ENCODE results near the gene CYP4F3.
"Not testable (repeated sequence)": the region's sequence is repeated elsewhere in the genome, so short reads cannot be mapped to it uniquely, and the experiment has no call there.

CYP4F3 gene, protein sequence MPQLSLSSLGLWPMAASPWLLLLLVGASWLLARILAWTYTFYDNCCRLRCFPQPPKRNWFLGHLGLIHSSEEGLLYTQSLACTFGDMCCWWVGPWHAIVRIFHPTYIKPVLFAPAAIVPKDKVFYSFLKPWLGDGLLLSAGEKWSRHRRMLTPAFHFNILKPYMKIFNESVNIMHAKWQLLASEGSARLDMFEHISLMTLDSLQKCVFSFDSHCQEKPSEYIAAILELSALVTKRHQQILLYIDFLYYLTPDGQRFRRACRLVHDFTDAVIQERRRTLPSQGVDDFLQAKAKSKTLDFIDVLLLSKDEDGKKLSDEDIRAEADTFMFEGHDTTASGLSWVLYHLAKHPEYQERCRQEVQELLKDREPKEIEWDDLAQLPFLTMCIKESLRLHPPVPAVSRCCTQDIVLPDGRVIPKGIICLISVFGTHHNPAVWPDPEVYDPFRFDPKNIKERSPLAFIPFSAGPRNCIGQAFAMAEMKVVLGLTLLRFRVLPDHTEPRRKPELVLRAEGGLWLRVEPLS

DNA sequence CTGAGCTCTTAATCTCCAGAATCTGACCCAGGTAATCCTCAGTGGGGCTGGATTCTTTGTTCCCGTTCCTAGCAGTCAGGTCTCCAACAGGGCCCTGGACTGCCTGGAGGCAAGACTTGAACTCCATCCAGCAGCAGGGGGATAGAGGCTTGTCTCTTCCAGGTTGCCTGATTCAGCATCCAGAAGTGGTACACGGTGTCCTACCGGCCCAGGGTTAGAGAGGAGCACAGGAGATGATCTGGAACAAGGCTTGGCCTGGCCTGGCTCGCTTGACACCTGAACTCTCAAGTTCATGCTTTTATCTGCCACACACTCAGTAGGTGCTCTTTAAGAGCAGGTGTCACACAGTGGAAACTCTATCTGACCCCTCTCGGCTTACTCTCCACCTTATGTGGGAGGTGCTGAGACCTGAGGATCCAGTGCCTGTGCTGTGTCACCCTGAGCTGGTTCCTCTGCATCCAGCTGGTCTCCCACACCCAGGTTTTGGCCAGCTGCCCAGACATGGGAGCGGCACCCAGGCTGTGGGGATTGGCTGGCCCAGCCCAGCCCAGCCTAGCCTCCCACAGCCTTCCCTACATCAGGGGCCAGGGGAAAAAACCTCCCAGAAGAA lies at the start of gene CYP4F3:
Gene CYP4F3, plus strand, starts transcription at position 604 of the 610 bp plus-strand sequence. CDS start 519 bp downstream, outside the sequence.
- Histone ChIP-seq H3K27ac (no peak within 1 kb of the TSS), H3K36me3 (no peaks in the 10 kb centered on the region), H3K27me3 (peaks cover 0 to 11% of the 10 kb centered on the region in 2 donors), H3K4me1 (no peaks in the 10 kb centered on the region), H3K4me3 (no peak within 1 kb of the TSS), H3K9me3 (no peaks in the 10 kb centered on the region)
- TF ChIP-seq, protein P1, sequence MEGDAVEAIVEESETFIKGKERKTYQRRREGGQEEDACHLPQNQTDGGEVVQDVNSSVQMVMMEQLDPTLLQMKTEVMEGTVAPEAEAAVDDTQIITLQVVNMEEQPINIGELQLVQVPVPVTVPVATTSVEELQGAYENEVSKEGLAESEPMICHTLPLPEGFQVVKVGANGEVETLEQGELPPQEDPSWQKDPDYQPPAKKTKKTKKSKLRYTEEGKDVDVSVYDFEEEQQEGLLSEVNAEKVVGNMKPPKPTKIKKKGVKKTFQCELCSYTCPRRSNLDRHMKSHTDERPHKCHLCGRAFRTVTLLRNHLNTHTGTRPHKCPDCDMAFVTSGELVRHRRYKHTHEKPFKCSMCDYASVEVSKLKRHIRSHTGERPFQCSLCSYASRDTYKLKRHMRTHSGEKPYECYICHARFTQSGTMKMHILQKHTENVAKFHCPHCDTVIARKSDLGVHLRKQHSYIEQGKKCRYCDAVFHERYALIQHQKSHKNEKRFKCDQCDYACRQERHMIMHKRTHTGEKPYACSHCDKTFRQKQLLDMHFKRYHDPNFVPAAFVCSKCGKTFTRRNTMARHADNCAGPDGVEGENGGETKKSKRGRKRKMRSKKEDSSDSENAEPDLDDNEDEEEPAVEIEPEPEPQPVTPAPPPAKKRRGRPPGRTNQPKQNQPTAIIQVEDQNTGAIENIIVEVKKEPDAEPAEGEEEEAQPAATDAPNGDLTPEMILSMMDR (IDR thresholded peaks at IDR 0.05) = no peak
- intact Hi-C loops (cut with DNase I; ENCODE audit: low total_unique reads) = no loop called here
- peak in 1 of 2 donors; percentile 57 for DNase-seq

GRCh38 chr19:15591796-15592195 lies 48.9 kb upstream of the CYP4F3 start:
- Histone ChIP-seq H3K4me3 (no peak overlapping the region), H3K36me3 (no peaks in the 10 kb centered on the region), H3K27ac (no peak overlapping the region), H3K9me3 (peaks cover 0 to 15% (median 8%) of the 10 kb centered on the region in 3 donors), H3K27me3 (peaks cover 0 to 11% of the 10 kb centered on the region in 2 donors), H3K4me1 (no peaks in the 10 kb centered on the region)
- DNase-seq = no peak
- TF ChIP-seq, protein P1 (IDR thresholded peaks at IDR 0.05) = no peak
- intact Hi-C loops (cut with DNase I; ENCODE audit: low total_unique reads) = no loop called here

DNA sequence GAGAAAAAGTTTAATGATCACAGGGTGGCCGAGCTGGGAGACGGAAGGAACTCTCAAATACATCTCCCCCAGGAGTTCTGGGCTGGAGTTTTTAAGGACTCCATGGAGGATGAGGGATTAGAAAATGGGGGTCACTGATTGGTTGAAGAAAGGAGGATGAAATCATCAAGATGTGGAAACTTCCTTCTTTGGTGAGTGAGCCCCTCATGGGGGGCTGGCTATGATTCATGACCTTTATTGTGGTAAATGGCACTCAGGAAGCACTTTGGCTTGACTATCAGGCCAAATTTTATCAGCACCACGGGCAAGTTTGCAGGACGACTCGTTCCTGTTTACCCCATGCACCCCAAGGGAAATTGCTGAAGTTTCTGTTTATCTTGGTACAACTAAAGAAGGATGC lies 48.2 kb upstream of the CYP4F3 start:
- peaks cover 0 to 11% of the 10 kb centered on the region in 2 donors for H3K27me3 ChIP-seq
- H3K27ac ChIP-seq; DNase-seq; intact Hi-C loops (cut with DNase I; ENCODE audit: low total_unique reads); H3K36me3 ChIP-seq; H3K4me1 ChIP-seq; H3K4me3 ChIP-seq: not testable (repeated sequence)
- peaks cover 0 to 15% (median 8%) of the 10 kb centered on the region in 3 donors for H3K9me3 ChIP-seq

- H3K36me3 ChIP-seq; H3K4me3 ChIP-seq; H3K27ac ChIP-seq; DNase-seq; intact Hi-C loops (cut with DNase I; ENCODE audit: low total_unique reads); H3K27me3 ChIP-seq; H3K4me1 ChIP-seq: not testable (repeated sequence)
- H3K9me3 ChIP-seq = peaks cover 0 to 15% (median 8%) of the 10 kb centered on the region in 3 donors
Observed at GRCh38 chr19:15593766-15594165, 46.9 kb upstream of the CYP4F3 start.

DNA sequence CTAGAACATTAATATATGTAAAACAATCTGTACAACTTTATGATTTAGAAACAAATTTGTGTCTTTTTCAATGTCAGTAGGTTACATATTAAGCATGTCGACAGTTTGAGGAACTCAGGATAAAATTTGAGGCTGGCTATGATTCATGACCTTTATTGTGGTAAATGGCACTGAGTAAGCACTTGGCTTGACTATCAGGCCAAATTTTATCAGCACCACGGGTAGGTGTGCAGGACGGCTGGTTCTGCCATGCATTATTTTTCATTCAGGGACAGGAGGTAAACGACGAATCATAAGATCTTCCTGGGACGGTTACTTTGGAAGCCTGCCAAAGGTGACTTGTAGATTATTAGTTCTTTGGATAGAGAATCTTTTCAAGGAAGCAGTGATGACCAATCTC lies 45.6 kb upstream of the CYP4F3 start:
- TF ChIP-seq, protein P1 (IDR thresholded peaks at IDR 0.05) = no peak
- Histone ChIP-seq H3K27me3 (peaks cover 0 to 8% of the 10 kb centered on the region in 2 donors), H3K27ac (no peak overlapping the region), H3K4me1 (no peaks in the 10 kb centered on the region), H3K36me3 (no peaks in the 10 kb centered on the region), H3K4me3 (no peak overlapping the region), H3K9me3 (peaks cover 0 to 15% (median 8%) of the 10 kb centered on the region in 3 donors)
- DNase-seq = no peak
- intact Hi-C loops (cut with DNase I; ENCODE audit: low total_unique reads) = no loop called here

DNA sequence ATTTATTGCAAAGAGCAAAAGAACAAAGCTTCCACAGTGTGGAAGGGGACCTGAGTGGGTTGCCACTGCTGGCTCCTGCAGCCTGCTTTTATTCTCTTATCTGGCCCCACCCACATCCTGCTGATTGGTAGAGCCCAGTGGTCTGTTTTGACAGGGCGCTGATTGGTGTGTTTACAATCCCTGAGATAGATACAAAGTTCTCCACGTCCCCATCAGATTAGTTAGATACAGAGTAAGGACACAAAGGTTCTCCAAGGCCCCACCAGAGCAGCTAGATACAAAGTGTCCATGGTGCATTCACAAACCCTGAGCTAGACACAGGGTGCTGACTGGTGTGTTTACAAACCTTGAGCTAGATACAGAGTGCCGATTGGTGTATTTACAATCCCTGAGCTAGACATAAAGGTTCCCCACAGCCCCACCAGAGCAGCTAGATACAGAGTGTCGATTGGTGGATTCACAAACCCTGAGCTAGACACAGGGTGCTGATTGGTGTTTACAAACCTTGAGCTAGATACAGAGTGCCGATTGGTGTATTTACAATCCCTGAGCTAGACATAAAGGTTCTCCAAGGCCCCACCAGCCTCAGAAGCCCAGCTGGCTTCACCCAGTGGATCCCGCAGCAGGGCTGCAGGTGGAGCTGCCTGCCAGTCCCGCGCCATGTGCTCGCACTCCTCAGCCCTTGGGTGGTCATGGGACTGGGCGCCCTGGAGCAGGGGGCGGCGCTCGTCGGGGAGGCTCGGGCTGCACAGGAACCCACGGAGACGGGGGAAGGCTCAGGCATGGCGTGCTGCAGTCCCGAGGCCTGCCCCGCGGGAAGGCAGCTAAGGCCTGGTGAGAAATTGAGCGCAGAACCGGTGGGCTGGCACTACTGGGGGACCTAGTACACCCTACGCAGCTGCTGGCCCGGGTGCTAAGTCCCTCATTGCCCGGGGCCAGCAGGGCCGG lies 32.4 kb upstream of the CYP4F3 start:
- H3K4me1 ChIP-seq; DNase-seq; intact Hi-C loops (cut with DNase I; ENCODE audit: low total_unique reads); H3K36me3 ChIP-seq; H3K27me3 ChIP-seq; H3K4me3 ChIP-seq; H3K27ac ChIP-seq; H3K9me3 ChIP-seq: not testable (repeated sequence)
